ACC112 (cell line): ENCODE data around the gene RPL18.

ENCODE experiments used
- H2AFZ ChIP-seq: fragments of 200-600 bp; sonication (generic); one replicate; pipeline ENCODE4 v1.6.0; 2017; ENCODE audit warnings: antibody characterized with exemption, low read length; ENCODE audit not compliant: unreplicated experiment
- H3K27ac ChIP-seq: fragments of 200-600 bp; sonication (generic); 2 replicates; pipeline ENCODE4 v1.5.1; 2014; ENCODE audit warnings: low read depth, mild to moderate bottlenecking, antibody characterized with exemption, low read length, moderate library complexity
- H3K27me3 ChIP-seq: fragments of 200-600 bp; sonication (generic); 2 replicates; pipeline ENCODE4 v1.6.1; 2014; ENCODE audit warnings: mild to moderate bottlenecking, antibody characterized with exemption, low read length, moderate library complexity, mixed read lengths; ENCODE audit not compliant: insufficient read depth
- H3K36me3 ChIP-seq: fragments of 200-600 bp; sonication (generic); 2 replicates; pipeline ENCODE4 v1.6.1; 2016; ENCODE audit warnings: mild to moderate bottlenecking, antibody characterized with exemption, low read length, moderate library complexity, mixed read lengths; ENCODE audit not compliant: insufficient read depth
- H3K4me1 ChIP-seq: fragments of 200-600 bp; sonication (generic); one replicate; pipeline ENCODE4 v1.6.1; 2016; ENCODE audit warnings: low read length, mixed read lengths; ENCODE audit not compliant: insufficient read depth, unreplicated experiment, control insufficient read depth
- H3K4me3 ChIP-seq: fragments of 200-600 bp; sonication (generic); 2 replicates; pipeline ENCODE4 v1.5.1; 2014; ENCODE audit warnings: mild to moderate bottlenecking, low read depth, low read length
- H3K79me2 ChIP-seq: fragments of 200-600 bp; sonication (generic); one replicate; pipeline ENCODE4 v1.6.0; 2016; ENCODE audit warnings: low read length; ENCODE audit not compliant: control insufficient read depth, unreplicated experiment, insufficient read depth

Gene RPL18

DNA sequence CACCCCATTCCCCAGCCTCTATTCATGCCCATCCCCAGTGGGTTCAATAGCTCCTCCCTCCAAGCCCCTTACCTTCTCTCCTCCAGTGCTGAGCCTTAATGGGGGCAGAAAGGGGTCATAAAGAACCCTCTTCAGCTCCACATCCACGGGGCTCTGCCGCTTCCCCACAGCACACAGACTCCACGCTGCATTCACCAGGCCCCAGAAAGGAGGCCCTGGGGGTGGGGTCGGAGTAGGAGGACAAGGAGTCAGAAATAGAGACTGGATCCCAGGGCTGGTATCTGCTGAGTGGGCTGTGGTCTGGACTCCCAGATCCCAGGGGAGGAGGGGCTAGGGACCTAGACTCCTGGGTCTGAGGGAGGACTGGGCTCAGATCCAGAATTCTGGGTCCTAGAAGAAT lies 25.4 kb upstream of the RPL18 start:
- H3K27me3 ChIP-seq: no peaks in the 10 kb centered on the region; the same call in 1 of the 2 replicates
- no peaks in the 10 kb centered on the region for H3K36me3 ChIP-seq
- H3K4me1 ChIP-seq: peaks cover 6% of the 10 kb centered on the region
- H3K79me2 ChIP-seq: no peaks in the 10 kb centered on the region
- no peak overlapping the region for H3K27ac ChIP-seq
- no peak overlapping the region for H3K4me3 ChIP-seq
- H2AFZ ChIP-seq: no peak overlapping the region

GRCh38 chr19:48642862-48643261 lies 23.9 kb upstream of the RPL18 start:
- no peak overlapping the region for H3K27ac ChIP-seq
- no peaks in the 10 kb centered on the region for H3K36me3 ChIP-seq
- H3K27me3 ChIP-seq: no peaks in the 10 kb centered on the region; the same call in 1 of the 2 replicates
- no peaks in the 10 kb centered on the region for H3K79me2 ChIP-seq
- no peak overlapping the region for H2AFZ ChIP-seq
- H3K4me1 ChIP-seq: peaks cover 6% of the 10 kb centered on the region
- H3K4me3 ChIP-seq: no peak overlapping the region

DNA sequence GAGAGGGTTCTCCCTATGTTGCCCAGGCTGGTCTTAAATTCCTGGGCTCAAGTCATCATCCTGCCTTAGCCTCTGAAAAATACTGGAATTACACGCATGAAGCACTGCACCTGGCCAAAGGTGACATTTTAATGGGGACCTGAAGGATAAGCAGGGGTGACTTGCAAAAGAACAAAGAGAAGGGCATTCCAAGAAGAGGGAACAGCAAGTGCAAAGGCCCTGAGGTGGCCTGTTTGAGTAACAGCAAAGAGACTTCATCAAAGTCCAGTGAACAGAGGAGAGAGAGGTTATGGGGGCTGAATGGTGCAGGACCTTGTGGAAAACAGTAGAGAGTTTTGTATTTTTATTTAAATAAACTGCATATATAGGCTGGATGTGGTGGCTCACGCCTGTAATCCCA lies 22.9 kb upstream of the RPL18 start:
- H3K4me1 ChIP-seq: peaks cover 4% of the 10 kb centered on the region
- H3K27ac ChIP-seq: no peak overlapping the region

DNA sequence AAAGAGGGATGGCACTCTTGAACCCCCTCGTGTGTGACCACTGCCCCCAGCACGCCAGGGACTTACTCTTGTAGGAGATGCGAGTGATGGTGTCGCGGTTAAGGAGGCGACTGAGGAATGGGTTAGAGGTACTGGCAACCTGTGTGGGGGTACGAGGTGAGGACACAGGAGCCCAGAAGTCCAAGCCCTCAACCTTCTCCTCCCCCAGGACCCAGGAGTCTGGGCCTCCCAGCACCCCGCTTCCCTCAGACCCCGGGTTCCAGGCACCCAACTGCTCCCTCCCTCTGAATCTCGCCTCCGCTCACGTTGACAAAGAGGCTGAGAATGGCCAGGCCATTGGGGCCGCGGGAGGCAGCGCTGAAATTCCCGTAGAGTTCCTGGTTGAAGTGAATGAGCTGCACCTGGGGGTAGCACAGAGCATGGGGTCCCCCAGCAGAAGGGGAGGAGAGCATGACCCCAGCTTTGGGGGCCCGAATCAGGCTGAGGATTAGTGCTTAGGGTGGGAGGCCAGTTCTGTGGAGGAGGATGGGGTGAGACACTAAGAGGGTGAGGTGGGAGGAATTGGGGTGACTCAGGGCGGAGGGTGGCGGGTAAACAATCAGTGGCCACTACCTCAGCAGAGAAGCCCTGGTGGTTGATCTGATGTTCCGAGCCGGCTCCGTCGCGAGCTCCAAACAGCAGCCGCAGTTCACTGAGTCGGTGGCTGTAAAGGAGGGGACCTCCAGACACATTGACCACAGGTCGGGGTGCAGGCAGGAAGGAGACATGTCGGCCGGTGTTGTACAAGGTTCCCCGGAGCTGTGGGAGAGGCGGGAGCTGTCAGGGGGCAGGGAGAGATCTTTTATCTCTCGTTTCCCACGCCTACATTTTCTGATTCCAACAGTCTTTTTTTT lies 20.8 kb upstream of the RPL18 start:
- no peak overlapping the region for H2AFZ ChIP-seq
- H3K36me3 ChIP-seq: no peaks in the 10 kb centered on the region
- H3K4me3 ChIP-seq: no peak overlapping the region
- no peaks in the 10 kb centered on the region for H3K79me2 ChIP-seq
- no peaks in the 10 kb centered on the region; the same call in 1 of the 2 replicates for H3K27me3 ChIP-seq
- H3K4me1 ChIP-seq: peaks cover 4% of the 10 kb centered on the region
- H3K27ac ChIP-seq: no peak overlapping the region

More for the DNA sequence above, 22.9 kb upstream of the RPL18 start:
- no peak overlapping the region for H3K4me3 ChIP-seq
- no peak overlapping the region for H2AFZ ChIP-seq
- no peaks in the 10 kb centered on the region for H3K36me3 ChIP-seq
- no peaks in the 10 kb centered on the region for H3K79me2 ChIP-seq
- H3K27me3 ChIP-seq: no peaks in the 10 kb centered on the region; the same call in 1 of the 2 replicates

- Histone ChIP-seq H3K4me3 (peak overlapping the region; percentile 66), H3K4me1 (peaks cover 11% of the 10 kb centered on the region), H3K27me3 (no peaks in the 10 kb centered on the region; the same call in 1 of the 2 replicates)
These were observed 19.9 kb upstream of the RPL18 start for GRCh38 chr19:48638831-48639381.

DNA sequence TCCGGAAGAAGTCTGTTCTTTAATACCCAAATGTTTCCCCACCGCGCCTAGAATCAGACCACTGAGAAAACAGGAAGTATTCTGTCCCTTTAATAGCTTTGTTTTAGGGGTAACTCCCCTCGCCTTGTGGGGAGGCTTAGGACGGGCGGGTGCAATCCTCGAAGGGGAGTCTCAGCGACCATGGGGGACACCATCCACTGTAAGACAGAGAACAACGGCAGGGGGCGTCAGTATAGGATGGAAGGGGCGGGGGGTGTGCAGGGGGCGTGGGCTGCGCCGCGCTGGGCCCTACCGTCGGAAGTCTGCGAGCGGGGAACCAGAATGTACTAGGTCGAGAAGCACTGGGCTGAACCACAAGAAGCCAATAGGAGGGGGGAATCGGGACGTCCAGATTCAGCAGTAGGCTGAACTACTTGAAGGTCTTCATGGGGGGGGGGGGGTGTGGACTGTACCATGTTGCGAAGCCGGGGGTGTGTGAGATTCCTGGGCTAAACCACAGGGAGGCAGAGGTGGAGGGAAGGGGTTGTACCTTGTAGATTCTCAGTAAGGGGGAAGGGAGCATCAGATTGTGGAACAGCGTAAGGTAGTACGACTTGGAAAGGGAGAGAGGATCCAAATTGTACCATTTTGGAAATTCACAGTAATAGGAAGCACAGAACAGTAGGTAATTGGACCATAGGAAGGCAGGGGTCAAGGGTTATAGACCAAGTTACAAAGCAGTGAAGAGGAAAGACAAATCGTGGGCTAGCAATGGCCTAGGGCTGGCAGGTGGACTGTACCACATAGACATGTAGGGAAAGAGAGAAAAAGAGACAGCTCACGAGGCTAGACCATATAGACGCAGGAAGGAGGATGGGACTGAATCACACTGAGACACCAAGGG lies 19.2 kb upstream of the RPL18 start:
- Histone ChIP-seq H3K79me2 (no peaks in the 10 kb centered on the region), H2AFZ (peak overlapping the region; percentile 84), H3K36me3 (no peaks in the 10 kb centered on the region), H3K4me1 (peaks cover 18% of the 10 kb centered on the region), H3K27me3 (no peaks in the 10 kb centered on the region; the same call in 1 of the 2 replicates), H3K27ac (peak overlapping the region; percentile 73), H3K4me3 (peak overlapping the region; percentile 81)

More at GRCh38 chr19:48638831-48639381, 19.9 kb upstream of the RPL18 start:
- H3K27ac ChIP-seq: no peak overlapping the region
- no peaks in the 10 kb centered on the region for H3K79me2 ChIP-seq
- H3K36me3 ChIP-seq: no peaks in the 10 kb centered on the region
- no peak overlapping the region for H2AFZ ChIP-seq

GRCh38 chr19:48637449-48637947 lies 18.5 kb upstream of the RPL18 start:
- peaks cover 23% of the 10 kb centered on the region for H3K4me1 ChIP-seq
- no peaks in the 10 kb centered on the region for H3K36me3 ChIP-seq
- H3K27ac ChIP-seq: peak overlapping the region; percentile 73
- H3K79me2 ChIP-seq: no peaks in the 10 kb centered on the region
- peak overlapping the region; percentile 84 for H2AFZ ChIP-seq
- peak overlapping the region; percentile 81 for H3K4me3 ChIP-seq
- H3K27me3 ChIP-seq: no peaks in the 10 kb centered on the region; the same call in 1 of the 2 replicates

DNA sequence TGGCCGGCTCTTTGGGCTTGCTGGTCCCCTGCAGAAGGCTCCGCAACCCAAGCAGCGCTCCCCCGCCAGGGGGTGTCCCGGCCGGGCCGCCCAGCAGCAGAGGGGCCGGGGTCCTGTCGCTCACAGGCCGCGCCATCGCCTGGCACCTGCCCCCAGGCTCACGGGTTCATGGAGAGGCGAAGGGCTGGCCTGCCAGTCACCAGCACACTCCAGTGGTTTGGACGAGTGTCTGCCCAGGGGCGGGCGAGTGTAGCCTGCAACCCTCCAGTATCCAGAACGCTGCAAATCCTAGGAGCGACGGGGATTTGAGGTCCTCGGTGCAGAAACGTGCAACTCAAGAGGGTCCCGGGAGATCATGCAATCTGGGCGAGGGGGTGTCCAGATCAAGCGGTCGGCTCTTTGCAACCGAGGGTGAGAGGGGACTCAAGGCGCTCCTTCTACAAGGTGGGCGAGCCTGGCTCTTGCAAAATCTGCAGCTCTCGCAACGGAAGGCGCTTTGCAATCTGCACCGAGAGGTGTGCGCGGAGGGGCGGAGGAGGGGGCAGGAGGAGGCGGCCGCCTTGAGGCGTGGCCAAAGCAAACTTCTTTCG lies 18.0 kb upstream of the RPL18 start, which contains the start of gene DBP:
Gene DBP, minus strand, starts transcription at position 521 of the 590 bp plus-strand sequence. Its CDS starts 385 bp downstream, at position 136.
- H3K4me1 ChIP-seq: peaks cover 25% of the 10 kb centered on the region
- peak within 1 kb of the TSS; percentile 81 for H3K4me3 ChIP-seq
- H2AFZ ChIP-seq: peak within 1 kb of the TSS; percentile 84
- H3K27me3 ChIP-seq: no peaks in the 10 kb centered on the region; the same call in 1 of the 2 replicates
- H3K36me3 ChIP-seq: no peaks in the 10 kb centered on the region
- no peaks in the 10 kb centered on the region for H3K79me2 ChIP-seq
- H3K27ac ChIP-seq: peak within 1 kb of the TSS; percentile 73

DNA sequence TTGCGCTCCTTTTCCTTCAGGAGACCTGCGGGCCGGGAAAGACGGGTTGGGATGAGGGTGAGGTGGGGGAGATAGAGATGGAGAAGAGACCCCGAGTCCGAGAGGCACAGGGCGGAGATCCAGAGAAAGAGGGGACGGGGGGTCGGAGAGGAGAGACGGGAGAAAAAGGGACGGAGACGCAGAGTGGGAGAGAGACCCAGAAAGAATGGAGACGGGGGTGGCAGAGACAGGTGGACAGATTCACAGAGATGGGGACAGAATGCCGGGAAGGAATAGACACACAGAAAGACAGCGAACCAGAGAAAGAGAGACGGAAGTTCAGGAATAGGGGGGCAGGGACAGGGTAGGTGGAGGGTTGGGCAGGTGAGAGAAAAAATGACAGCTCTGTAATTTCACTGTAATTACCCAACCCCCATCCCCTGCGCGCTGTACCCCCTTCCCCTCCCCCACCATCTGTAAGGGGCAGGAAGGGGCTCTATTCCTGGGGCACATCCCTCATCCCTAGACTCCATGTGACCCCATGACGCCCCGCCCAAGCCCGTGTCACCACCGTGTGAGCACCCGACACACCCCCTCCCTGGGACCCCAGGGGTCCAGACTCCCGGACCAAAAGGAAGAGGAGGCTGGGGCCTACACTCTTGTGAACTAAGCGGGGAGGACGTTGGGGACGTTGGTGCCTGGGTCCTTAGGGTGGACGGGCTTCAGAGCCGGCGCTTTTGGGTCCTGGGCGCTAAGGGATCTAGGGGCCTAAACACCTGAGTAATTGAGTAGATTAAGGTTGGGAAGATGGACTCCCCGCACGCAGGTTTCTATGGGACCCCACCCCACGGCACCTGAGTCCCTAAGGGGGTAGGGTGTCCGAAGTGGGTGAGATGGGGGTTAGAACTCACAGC lies 17.2 kb upstream of the RPL18 start:
- no peaks in the 10 kb centered on the region; the same call in 1 of the 2 replicates for H3K27me3 ChIP-seq
- H2AFZ ChIP-seq: no peak overlapping the region
- no peaks in the 10 kb centered on the region for H3K79me2 ChIP-seq
- H3K36me3 ChIP-seq: no peaks in the 10 kb centered on the region
- H3K27ac ChIP-seq: no peak overlapping the region
- H3K4me3 ChIP-seq: peak overlapping the region; percentile 81
- H3K4me1 ChIP-seq: peaks cover 25% of the 10 kb centered on the region
